Testis (tissue), 2 donors: Measurements from ENCODE around the gene U2AF1L4.
A peak's percentile ranks its signal among the peaks of the same experiment; 100 is the strongest.

Experiments used
- POLR2A ChIP-seq: fragments of 450-650 bp; IDR thresholded peaks from one replicate; pipeline ENCODE4 v1.6.1; 2017; ENCODE audit warnings: antibody characterized with exemption, mild to moderate bottlenecking, moderate library complexity
- TF ChIP-seq, protein P1 (sequence below), 3 experiments: fragments of 450-650 bp in 2 of 3; fragments of 200-600 bp in 1 of 3; sonication (generic) in 1 of 3; IDR thresholded peaks; one replicate each; pipeline ENCODE4 v1.5.1; 2016 to 2019; ENCODE audit warnings: antibody characterized with exemption in 3 of 3, mild to moderate bottlenecking in 2 of 3, moderate library complexity in 1 of 3

- TF ChIP-seq, protein P1, sequence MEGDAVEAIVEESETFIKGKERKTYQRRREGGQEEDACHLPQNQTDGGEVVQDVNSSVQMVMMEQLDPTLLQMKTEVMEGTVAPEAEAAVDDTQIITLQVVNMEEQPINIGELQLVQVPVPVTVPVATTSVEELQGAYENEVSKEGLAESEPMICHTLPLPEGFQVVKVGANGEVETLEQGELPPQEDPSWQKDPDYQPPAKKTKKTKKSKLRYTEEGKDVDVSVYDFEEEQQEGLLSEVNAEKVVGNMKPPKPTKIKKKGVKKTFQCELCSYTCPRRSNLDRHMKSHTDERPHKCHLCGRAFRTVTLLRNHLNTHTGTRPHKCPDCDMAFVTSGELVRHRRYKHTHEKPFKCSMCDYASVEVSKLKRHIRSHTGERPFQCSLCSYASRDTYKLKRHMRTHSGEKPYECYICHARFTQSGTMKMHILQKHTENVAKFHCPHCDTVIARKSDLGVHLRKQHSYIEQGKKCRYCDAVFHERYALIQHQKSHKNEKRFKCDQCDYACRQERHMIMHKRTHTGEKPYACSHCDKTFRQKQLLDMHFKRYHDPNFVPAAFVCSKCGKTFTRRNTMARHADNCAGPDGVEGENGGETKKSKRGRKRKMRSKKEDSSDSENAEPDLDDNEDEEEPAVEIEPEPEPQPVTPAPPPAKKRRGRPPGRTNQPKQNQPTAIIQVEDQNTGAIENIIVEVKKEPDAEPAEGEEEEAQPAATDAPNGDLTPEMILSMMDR (IDR thresholded peaks at IDR 0.05): peak; percentile 82 to 86 (median 84)
- no peak for TF ChIP-seq POLR2A
Observed at GRCh38 chr19:35716801-35717664, 28.2 kb downstream of the U2AF1L4 start.
